IPS-15b (cell line): ENCODE results near the gene GPATCH2L.

ENCODE experiments used
- H3K27me3 ChIP-seq: one replicate; pipeline ENCODE4 v1.6.1; 2013; ENCODE audit warnings: low read length; ENCODE audit not compliant: control insufficient read depth, insufficient read depth
- H3K36me3 ChIP-seq: one replicate; pipeline ENCODE4 v1.6.1; 2013; ENCODE audit warnings: low read length; ENCODE audit not compliant: control insufficient read depth, insufficient read depth
- H3K4me1 ChIP-seq: one replicate; pipeline ENCODE4 v1.6.1; 2013; ENCODE audit warnings: mild to moderate bottlenecking, low read length; ENCODE audit not compliant: control insufficient read depth, insufficient read depth
- H3K4me3 ChIP-seq: one replicate; pipeline ENCODE4 v1.5.1; 2013; ENCODE audit warnings: low read depth, low read length
- H3K9ac ChIP-seq: one replicate; pipeline ENCODE4 v1.6.1; 2013; ENCODE audit warnings: low read depth, mild to moderate bottlenecking, low read length
- H3K9me3 ChIP-seq: one replicate; pipeline ENCODE4 v1.6.1; 2013; ENCODE audit warnings: mild to moderate bottlenecking, low read length; ENCODE audit not compliant: control insufficient read depth, insufficient read depth

GPATCH2L gene

DNA sequence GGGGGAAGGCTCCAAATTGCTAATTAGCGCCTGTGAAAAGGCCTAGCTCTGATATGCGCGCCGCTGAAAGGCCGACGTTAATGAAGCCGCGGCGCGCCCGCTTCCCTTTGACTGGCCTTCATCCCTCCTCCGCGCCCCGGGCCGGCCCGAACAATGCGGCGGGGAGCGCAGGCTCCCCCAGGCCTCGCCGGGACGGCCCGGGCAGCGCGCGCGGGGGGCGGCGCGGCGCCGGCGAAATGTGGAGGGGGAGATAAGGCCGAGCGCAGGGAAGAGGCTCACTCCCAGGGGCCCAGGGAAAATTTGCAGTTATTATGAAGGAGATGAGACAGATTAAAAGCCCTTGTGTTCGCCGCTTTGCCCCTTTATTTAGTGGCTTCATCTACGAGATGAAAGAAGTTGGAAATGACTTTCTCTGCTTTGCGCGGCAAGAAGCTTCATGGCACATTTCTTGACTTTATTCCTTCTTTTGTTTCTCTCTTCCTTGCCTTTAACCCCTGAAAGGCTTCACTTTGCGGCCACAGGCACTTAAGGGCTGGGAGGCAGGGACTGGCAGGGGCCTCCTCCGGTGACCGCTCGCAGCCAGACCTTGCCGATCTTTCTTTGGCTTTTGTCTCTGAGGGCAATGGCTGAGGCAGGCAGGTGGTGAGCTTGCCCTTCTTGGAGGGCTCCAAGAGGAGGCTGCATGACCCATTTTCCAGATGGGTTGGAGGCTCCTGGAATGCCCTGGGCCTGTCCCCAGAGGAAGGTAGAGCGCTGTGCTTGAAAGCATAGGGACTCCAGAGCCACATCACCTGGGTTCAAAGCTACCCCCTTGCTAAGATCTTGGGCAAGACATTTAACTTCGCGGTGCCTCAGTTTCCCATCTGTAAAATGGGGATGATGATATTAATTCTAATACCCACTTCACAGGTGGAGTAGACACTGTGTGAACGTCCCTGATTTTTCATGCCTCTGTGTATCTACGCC lies 12.7 kb upstream of the GPATCH2L start:
- Histone ChIP-seq H3K36me3 (no peaks in the 10 kb centered on the region), H3K27me3 (peaks cover 65% of the 10 kb centered on the region), H3K9ac (no peak overlapping the region), H3K9me3 (no peaks in the 10 kb centered on the region), H3K4me1 (peaks cover 10% of the 10 kb centered on the region), H3K4me3 (peak overlapping the region; percentile 65)

DNA sequence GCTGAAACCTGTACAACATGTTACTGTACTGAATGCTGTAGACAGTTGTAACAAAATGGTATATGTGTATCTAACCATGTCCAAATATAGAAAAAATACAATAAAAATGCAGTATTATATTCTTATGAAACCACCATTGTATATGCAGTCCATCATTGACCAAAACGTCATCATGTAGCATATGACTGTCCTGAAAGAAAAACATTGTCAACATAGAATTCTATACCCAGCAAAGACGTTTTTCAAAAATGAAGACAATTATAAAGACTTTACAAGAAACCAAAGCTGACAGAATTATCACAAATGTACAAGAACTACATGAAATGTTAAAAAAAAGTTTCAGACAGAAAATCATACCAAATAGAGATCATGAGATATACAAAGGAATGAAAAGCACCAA lies 8.1 kb upstream of the GPATCH2L start:
- no peak overlapping the region for H3K9ac ChIP-seq
- no peaks in the 10 kb centered on the region for H3K9me3 ChIP-seq
- no peak overlapping the region for H3K4me3 ChIP-seq
- peaks cover 44% of the 10 kb centered on the region for H3K27me3 ChIP-seq
- peaks cover 3% of the 10 kb centered on the region for H3K4me1 ChIP-seq
- H3K36me3 ChIP-seq: no peaks in the 10 kb centered on the region

DNA sequence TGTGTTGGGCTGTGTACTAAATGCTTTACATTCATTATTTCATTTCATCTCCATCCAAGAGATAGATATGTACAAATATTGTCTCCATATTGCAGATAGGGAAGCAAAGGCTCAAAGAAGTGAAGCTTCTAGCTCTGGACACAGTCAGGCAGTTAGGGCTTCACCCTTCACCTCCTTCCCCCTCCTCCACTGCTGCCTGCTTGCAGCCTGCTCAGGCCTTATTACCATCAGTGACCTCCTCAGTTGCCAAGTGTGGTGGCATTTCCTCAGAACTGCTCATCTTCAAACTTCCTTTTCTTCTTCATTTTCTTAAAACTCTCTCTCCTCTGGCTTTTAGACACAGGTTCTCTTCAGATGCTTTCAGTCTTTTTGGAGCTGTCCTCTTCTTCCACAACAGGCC lies 4.7 kb upstream of the GPATCH2L start:
- H3K27me3 ChIP-seq: peaks cover 25% of the 10 kb centered on the region
- no peaks in the 10 kb centered on the region for H3K4me1 ChIP-seq
- no peak overlapping the region for H3K9ac ChIP-seq
- H3K9me3 ChIP-seq: no peaks in the 10 kb centered on the region
- no peaks in the 10 kb centered on the region for H3K36me3 ChIP-seq
- no peak overlapping the region for H3K4me3 ChIP-seq

GRCh38 chr14:76149196-76149595 lies 2.5 kb upstream of the GPATCH2L start:
- H3K4me1 ChIP-seq: peaks cover 7% of the 10 kb centered on the region
- no peak overlapping the region for H3K4me3 ChIP-seq
- peaks cover 22% of the 10 kb centered on the region for H3K27me3 ChIP-seq
- no peak overlapping the region for H3K9ac ChIP-seq
- H3K36me3 ChIP-seq: peaks cover under 1% of the 10 kb centered on the region
- H3K9me3 ChIP-seq: no peaks in the 10 kb centered on the region

GRCh38 chr14:76152333-76152681 lies 585 bp downstream of the GPATCH2L start:
- no peaks in the 10 kb centered on the region for H3K9me3 ChIP-seq
- peak overlapping the region; percentile 93 for H3K4me3 ChIP-seq
- H3K9ac ChIP-seq: peak overlapping the region; percentile 84
- H3K27me3 ChIP-seq: peaks cover 12% of the 10 kb centered on the region
- H3K36me3 ChIP-seq: peaks cover 9% of the 10 kb centered on the region
- H3K4me1 ChIP-seq: peaks cover 15% of the 10 kb centered on the region

DNA sequence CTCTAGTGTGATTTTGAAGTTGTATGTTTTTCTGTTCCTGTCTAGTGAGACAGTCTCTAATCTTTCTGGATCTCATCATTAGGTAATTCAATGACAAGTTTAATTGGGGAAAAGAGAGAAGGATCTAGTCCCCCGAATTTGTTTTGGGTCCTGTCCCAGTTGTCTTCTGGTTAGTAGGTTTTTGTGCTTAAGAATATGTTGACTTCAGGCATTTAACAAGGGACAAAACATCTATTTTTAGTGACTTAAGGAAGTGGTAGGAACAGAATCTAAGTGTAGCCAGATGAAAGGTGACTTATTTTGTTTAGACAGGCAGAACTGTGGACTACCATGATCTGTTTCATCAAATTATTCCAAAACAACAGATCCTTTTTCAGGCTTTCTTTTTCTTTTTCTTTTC lies 2.2 kb downstream of the GPATCH2L start:
- H3K27me3 ChIP-seq: peaks cover 4% of the 10 kb centered on the region
- H3K4me3 ChIP-seq: no peak overlapping the region
- no peak overlapping the region for H3K9ac ChIP-seq
- peaks cover 15% of the 10 kb centered on the region for H3K4me1 ChIP-seq
- peaks cover 9% of the 10 kb centered on the region for H3K36me3 ChIP-seq
- H3K9me3 ChIP-seq: no peaks in the 10 kb centered on the region

GRCh38 chr14:76154539-76155126 lies 2.9 kb downstream of the GPATCH2L start:
- peaks cover 9% of the 10 kb centered on the region for H3K36me3 ChIP-seq
- H3K4me1 ChIP-seq: peaks cover 15% of the 10 kb centered on the region
- H3K27me3 ChIP-seq: no peaks in the 10 kb centered on the region
- no peak overlapping the region for H3K4me3 ChIP-seq
- no peak overlapping the region for H3K9ac ChIP-seq
- H3K9me3 ChIP-seq: no peaks in the 10 kb centered on the region

- H3K4me1 ChIP-seq: no peaks in the 10 kb centered on the region
- no peaks in the 10 kb centered on the region for H3K27me3 ChIP-seq
- no peaks in the 10 kb centered on the region for H3K9me3 ChIP-seq
- peaks cover 5% of the 10 kb centered on the region for H3K36me3 ChIP-seq
- no peak overlapping the region for H3K9ac ChIP-seq
- H3K4me3 ChIP-seq: no peak overlapping the region
These were observed 12.1 kb downstream of the GPATCH2L start for GRCh38 chr14:76163668-76164363.

DNA sequence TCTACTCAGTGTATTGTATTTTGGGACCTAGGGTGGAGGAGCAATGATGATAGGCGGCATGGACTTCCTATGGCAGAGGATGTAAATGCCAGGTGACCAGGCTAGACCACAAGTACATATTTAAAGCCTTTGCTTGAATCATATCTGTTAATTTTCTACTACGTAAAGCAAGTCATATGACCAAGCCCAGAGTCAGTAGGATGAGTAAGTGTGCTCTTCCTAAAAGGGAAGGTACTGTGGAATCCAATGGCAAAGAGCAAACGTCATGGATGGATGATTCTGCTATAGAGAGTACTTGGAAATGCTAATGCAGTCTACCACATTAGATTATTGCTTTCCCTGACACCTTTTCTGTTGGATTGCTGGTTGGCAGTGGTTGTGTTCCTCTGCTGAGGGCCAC lies 16.8 kb downstream of the GPATCH2L start:
- Histone ChIP-seq H3K36me3 (peaks cover 3% of the 10 kb centered on the region), H3K4me1 (no peaks in the 10 kb centered on the region)

GRCh38 chr14:76169776-76170175 lies 18.1 kb downstream of the GPATCH2L start:
- Histone ChIP-seq H3K36me3 (peaks cover 3% of the 10 kb centered on the region), H3K4me1 (no peaks in the 10 kb centered on the region), H3K9ac (no peak overlapping the region), H3K9me3 (no peaks in the 10 kb centered on the region), H3K27me3 (no peaks in the 10 kb centered on the region), H3K4me3 (no peak overlapping the region)

More for the DNA sequence above, 16.8 kb downstream of the GPATCH2L start:
- H3K9ac ChIP-seq: no peak overlapping the region
- H3K9me3 ChIP-seq: no peaks in the 10 kb centered on the region
- H3K27me3 ChIP-seq: no peaks in the 10 kb centered on the region
- H3K4me3 ChIP-seq: no peak overlapping the region

DNA sequence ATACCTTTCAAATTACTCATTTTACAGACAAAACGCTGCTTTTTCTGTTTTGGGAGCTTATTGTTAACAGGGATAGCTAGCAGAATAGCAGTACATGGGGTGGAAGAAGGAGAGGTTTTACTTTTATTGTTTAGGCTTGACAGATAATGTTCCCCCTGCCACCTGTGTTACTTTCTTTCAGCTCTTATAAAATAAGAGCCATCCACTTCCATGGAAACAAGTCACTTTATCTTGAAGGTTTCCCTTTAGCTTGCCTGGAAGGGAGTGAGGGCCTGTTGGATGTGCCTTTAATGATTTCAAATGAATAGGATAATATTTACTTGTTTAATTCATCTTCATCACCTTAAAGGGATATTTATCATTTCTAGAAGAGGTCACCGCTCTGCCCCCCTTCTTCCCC lies 23.3 kb downstream of the GPATCH2L start:
- Histone ChIP-seq H3K9me3 (no peaks in the 10 kb centered on the region), H3K4me3 (no peak overlapping the region), H3K36me3 (peaks cover 31% of the 10 kb centered on the region), H3K4me1 (no peaks in the 10 kb centered on the region), H3K9ac (no peak overlapping the region), H3K27me3 (no peaks in the 10 kb centered on the region)
